Transverse colon (tissue), 4 donors: ENCODE data around the gene MLLT1. TPM values are rescaled to one million over a fixed set of nuclear protein-coding genes. Genes with fewer than 3 reads are reported as not detected.

Experiments used
- DNase-seq: peaks from one replicate; pipeline ENCODE4 v3.0.0-alpha.2; 2019
- H3K27ac ChIP-seq, 4 donors: fragments of 200-600 bp; sonication (generic); 2 replicates each; pipeline ENCODE4 v1.5.1; 2016 to 2018; ENCODE audit warnings: inconsistent platforms in 4 of 4
- H3K27me3 ChIP-seq: fragments of 200-600 bp; sonication (generic); 2 replicates; pipeline ENCODE4 v1.5.1; 2017; ENCODE audit warnings: inconsistent platforms
- H3K36me3 ChIP-seq, 4 donors: fragments of 200-600 bp; sonication (generic); 2 replicates each; pipeline ENCODE4 v1.5.1; 2017 to 2019; ENCODE audit warnings: inconsistent platforms in 4 of 4
- H3K4me1 ChIP-seq, 4 donors: fragments of 200-600 bp; sonication (generic); 2 replicates each; pipeline ENCODE4 v1.5.1; 2017 to 2020; ENCODE audit warnings: inconsistent platforms in 4 of 4
- H3K4me3 ChIP-seq, 4 donors: fragments of 200-600 bp; sonication (generic); 1 replicate in 1 of 4; 2 replicates in 3 of 4; pipeline versions ENCODE4 v1.5.1 to v1.6.1; 2017 to 2019; ENCODE audit warnings: inconsistent platforms in 4 of 4
- H3K9me3 ChIP-seq, 2 donors: fragments of 200-600 bp; sonication (generic); 2 replicates each; pipeline ENCODE4 v1.5.1; 2017 to 2019; ENCODE audit warnings: inconsistent platforms in 2 of 2
- EP300 ChIP-seq: sonication (generic); formaldehyde crosslinking; IDR thresholded peaks from one replicate; pipeline ENCODE4 v1.6.1; 2017; ENCODE audit warnings: antibody characterized with exemption, low read depth
- POLR2A ChIP-seq: fragments of 450-650 bp; IDR thresholded peaks from one replicate; pipeline ENCODE4 v1.6.1; 2016; ENCODE audit warnings: antibody characterized with exemption, mild to moderate bottlenecking, moderate library complexity
- POLR2AphosphoS5 ChIP-seq, 3 donors: sonication (generic); formaldehyde crosslinking; IDR thresholded peaks; one replicate each; pipeline ENCODE4 v1.6.1; 2016; ENCODE audit warnings: antibody characterized with exemption in 3 of 3
- WGBS, 2 donors: methylation state at CpG; one replicate each; pipeline ENCODE4 v1.1.5; 2018; ENCODE audit warnings: low coverage in 1 of 2; 5-methylcytosine and 5-hydroxymethylcytosine counted together
- in situ Hi-C, 4 donors: fragments of 200-750 bp; cut with MboI; loops; one replicate each; pipeline versions ENCODE4 v1.15.0 to v1.15.1; 2017; ENCODE audit warnings: low sequenced_read_pairs in 3 of 4, low pct_ligation_motif_present in 1 of 4, low pct_unique_long_range_greater_than_20kb in 1 of 4
- intact Hi-C: fragments of 100-400 bp; cut with DNase I; formaldehyde crosslinking; loops from one replicate; pipeline ENCODE4 v1.15.1; 2023; ENCODE audit warnings: low total_unique reads
- total RNA-seq, 4 donors: library from RNA; depleted of rRNA; stranded (reverse); fragments of >200 nt; gene quantifications; one replicate each; pipeline ENCODE4 v1.1.0, GENCODE V29; 2016
- TF ChIP-seq, protein P1 (sequence below), 5 experiments: fragments of 200-600 bp in 3 of 5; fragments of 450-650 bp in 2 of 5; sonication (generic) in 3 of 5; IDR thresholded peaks; 1 replicate in 2 of 5; 2 replicates in 3 of 5; pipeline ENCODE4 v1.5.1; 2016 to 2017; ENCODE audit warnings: antibody characterized with exemption in 5 of 5, inconsistent platforms in 3 of 5, mild to moderate bottlenecking in 2 of 5, moderate library complexity in 1 of 5

MLLT1 gene
- total RNA-seq, 4 donors from 2014 or later, result 12.3 to 34.6 (median 19.7) TPM

DNA sequence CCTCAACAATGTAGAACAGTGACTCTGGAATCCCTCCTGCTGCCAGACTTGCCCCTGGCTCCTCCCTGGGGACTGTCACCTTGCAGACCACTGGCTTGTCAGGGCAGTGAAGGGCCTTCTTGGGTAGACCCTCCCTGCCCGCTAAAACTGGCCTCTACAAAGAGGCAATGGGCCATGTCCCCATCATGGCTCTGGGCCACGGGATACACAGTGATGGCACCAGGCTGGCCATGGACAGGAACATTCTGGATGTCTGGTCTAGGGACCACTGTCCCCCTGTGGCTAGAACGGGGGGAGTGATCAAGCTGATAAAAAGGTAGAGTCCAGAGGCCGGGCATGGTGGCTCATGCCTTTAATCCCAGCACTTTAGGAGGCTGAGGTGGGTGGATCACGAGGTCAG, 83.4 kb downstream of the MLLT1 start:
- TF ChIP-seq POLR2AphosphoS5 (IDR thresholded peaks at IDR 0.05) (no peak), EP300 (no peak)
- Histone ChIP-seq H3K36me3 (no peaks in the 10 kb centered on the region), H3K9me3 (no peaks in the 10 kb centered on the region), H3K27ac (no peak overlapping the region), H3K4me1 (peaks cover 8 to 15% (median 13%) of the 10 kb centered on the region in 4 donors), H3K27me3 (no peaks in the 10 kb centered on the region), H3K4me3 (no peak overlapping the region)
- 80 to 98% methylated on average over 1 to 5 of the region's 5 CpGs for WGBS, 2 donors
- in situ Hi-C loops, result loop anchor here in 1 of 4 donors (25.0 kb wide), 1 partner anchor 91 kb away; the partner anchor contains the start of gene MLLT1
- intact Hi-C loops, result no loop called here
- no peak for DNase-seq

DNA sequence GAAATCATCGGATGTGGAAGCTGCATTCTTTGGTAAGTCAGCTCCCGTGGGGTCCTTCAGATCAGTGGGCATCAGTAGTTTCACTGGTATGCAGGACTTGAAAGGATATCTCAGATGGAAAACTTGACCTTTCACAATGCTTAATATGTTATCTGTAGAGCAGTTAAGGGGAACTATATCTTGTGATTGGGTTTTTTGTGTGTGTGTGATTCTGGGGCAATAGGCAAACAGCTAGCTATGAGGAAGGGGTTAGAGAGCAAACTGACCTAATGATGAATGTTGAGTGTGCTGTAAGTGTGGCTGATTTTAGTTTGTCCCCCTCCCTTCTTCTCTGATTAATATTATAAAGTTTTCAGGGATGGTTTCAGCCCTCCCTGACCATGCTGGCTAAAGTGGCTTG, 91.0 kb downstream of the MLLT1 start:
- DNase-seq, result no peak
- H3K27ac ChIP-seq, result no peak overlapping the region
- TF ChIP-seq POLR2A, result no peak
- TF ChIP-seq, protein P1, sequence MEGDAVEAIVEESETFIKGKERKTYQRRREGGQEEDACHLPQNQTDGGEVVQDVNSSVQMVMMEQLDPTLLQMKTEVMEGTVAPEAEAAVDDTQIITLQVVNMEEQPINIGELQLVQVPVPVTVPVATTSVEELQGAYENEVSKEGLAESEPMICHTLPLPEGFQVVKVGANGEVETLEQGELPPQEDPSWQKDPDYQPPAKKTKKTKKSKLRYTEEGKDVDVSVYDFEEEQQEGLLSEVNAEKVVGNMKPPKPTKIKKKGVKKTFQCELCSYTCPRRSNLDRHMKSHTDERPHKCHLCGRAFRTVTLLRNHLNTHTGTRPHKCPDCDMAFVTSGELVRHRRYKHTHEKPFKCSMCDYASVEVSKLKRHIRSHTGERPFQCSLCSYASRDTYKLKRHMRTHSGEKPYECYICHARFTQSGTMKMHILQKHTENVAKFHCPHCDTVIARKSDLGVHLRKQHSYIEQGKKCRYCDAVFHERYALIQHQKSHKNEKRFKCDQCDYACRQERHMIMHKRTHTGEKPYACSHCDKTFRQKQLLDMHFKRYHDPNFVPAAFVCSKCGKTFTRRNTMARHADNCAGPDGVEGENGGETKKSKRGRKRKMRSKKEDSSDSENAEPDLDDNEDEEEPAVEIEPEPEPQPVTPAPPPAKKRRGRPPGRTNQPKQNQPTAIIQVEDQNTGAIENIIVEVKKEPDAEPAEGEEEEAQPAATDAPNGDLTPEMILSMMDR (IDR thresholded peaks at IDR 0.05), result no peak
- no peaks in the 10 kb centered on the region for H3K4me1 ChIP-seq
- intact Hi-C loops, result no loop called here
- H3K36me3 ChIP-seq, result no peaks in the 10 kb centered on the region
- no peaks in the 10 kb centered on the region for H3K9me3 ChIP-seq
- 87 to 100% methylated on average over 2 of the region's 2 CpGs for WGBS, 2 donors
- H3K4me3 ChIP-seq, result no peak overlapping the region
- peaks cover 5% of the 10 kb centered on the region for H3K27me3 ChIP-seq
- in situ Hi-C loops, result loop anchor here in 1 of 4 donors (25.0 kb wide), 1 partner anchor 98 kb away; the partner anchor contains the start of gene MLLT1

DNA sequence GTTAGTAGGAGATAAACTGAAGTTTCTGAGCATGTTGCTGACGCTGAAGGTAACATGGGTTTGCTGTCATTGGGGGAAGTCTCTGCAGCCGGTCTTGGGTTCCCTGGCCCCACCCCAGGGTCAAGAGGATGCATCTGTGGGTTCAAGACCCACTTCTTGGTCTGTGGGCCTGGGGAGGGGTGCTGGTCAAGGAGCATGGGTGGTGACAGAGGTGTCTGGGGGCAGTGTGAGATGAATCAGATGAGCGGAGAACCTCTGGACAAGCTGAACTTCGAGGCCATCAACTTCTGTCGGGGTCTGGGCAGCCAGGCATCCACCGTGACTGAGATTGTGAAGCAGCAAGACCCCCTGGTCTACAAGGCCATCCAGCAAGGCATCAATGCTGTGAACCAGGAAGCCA, 92.4 kb downstream of the MLLT1 start:
- in situ Hi-C loops, result loop anchor here in 1 of 4 donors (25.0 kb wide), 1 partner anchor 100 kb away; the partner anchor contains the start of gene MLLT1
- H3K4me3 ChIP-seq, result no peak overlapping the region
- 95% methylated on average over 6 of the region's 6 CpGs; no CpG with 5 or more reads in 1 of the 2 donors for WGBS, 2 donors
- peaks cover 18% of the 10 kb centered on the region for H3K27me3 ChIP-seq
- H3K4me1 ChIP-seq, result no peaks in the 10 kb centered on the region
- H3K36me3 ChIP-seq, result no peaks in the 10 kb centered on the region
- H3K9me3 ChIP-seq, result no peaks in the 10 kb centered on the region
- TF ChIP-seq POLR2AphosphoS5 (IDR thresholded peaks at IDR 0.05) (no peak), EP300 (no peak), POLR2A (no peak)
- TF ChIP-seq, protein P1 (IDR thresholded peaks at IDR 0.05), result no peak
- H3K27ac ChIP-seq, result no peak overlapping the region
- intact Hi-C loops, result no loop called here
- DNase-seq, result no peak

DNA sequence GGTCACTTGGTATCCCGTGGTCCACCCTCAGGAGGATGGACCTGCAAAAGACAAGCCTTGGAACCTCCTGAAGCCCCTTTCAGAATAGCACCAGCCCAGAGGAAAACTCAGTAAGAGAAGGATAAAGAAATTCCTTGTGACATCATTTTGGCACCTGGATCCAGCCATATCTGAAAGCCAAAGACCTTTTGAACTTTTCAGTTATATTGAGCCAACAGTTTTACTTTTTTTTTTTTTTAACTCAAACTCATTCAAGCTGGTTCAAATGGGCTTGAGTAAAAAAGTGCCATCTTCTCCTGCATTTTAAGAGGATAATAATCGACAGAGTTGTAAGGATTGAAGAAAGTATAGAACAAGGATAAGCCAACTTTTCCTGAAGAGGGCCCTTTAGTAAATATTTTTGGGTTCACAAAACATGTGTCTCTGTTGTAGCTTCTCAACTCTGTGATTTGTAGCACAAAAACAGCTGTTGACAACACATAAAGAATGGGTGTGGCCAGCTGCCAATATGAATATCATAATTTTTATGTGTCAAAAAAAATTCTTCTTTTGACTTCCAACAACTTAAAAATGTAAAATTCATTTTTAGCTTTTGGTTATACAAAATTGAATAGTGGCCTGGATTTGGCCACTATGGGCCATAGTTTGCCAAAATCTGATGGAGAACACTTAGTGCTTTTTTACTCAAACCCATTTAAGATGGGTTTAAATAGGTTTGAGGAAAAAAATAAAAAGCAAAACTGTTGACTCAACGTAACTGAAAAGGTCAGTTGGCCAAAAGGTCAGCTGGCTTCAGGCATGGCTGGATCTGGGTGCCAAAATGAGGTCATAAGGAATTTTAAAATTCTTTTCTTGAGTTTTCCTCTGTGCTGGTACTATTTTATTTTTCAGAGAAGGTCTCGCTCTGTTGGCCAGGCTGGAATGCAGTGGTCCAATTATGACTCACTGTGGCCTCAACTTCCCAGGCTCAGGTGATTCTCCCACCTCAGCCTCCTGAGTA, 93.6 kb downstream of the MLLT1 start:
- in situ Hi-C loops, result loop anchor here in 1 of 4 donors (25.0 kb wide), 1 partner anchor 101 kb away; the partner anchor contains the start of gene MLLT1
- no peaks in the 10 kb centered on the region for H3K9me3 ChIP-seq
- no peak for DNase-seq
- 63 to 67% methylated on average over 3 to 4 of the region's 4 CpGs for WGBS, 2 donors
- H3K4me3 ChIP-seq, result no peak overlapping the region
- H3K27me3 ChIP-seq, result peaks cover 27% of the 10 kb centered on the region
- no peaks in the 10 kb centered on the region for H3K36me3 ChIP-seq
- H3K4me1 ChIP-seq, result no peaks in the 10 kb centered on the region
- TF ChIP-seq, protein P1 (IDR thresholded peaks at IDR 0.05), result no peak
- TF ChIP-seq POLR2A (no peak), POLR2AphosphoS5 (IDR thresholded peaks at IDR 0.05) (no peak), EP300 (no peak)
- intact Hi-C loops, result no loop called here
- H3K27ac ChIP-seq, result no peak overlapping the region
